Measurements from ENCODE around the gene RYR2. TPM values are rescaled to one million over a fixed set of nuclear protein-coding genes. Genes with fewer than 3 reads are reported as not detected.

Gene RYR2
- total RNA-seq, 2 experiments from 2014 or later: not detected

DNA sequence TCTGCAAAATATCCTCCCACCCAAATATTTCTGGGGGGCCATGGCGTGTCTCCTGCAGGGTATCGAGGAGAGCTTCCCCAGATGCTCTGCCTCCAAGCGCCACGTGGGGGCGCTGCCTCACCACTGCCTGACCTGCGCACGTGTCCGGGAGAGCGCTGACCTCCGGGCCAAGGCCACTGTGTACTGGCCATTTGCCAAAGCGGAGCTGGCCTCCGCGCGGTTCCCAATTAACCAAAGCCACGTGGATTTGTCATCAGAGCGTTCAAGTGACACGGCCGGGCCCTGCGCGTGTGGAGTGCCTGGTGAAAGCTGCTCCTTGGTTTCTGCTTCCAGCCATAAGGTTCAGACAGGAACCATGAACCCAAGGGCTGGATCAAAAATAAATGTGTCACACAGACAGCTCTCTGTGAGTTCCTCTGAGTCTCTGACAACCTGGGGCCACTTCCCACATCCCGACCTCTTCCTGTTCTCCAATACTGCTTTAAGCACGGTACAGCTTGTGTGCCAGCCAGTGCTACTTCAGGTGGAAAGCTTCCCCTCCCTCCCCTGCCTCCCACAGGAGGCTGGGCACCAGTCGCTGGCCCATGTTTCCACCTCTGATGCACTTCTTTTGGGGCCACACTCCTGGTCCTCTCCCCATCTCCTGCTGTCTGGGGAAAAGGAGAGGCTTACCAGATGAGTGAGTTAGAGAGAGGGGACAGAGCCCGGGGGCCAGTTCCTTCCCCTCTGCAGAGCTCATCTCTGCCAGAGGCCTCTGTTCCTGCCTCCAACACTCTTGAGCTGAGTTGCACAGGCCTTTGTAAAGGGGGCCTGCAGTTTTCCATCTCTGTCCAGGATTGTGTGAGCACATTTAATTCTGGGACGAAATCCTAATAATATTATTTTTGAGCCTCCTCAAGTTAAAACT, 822.6 kb downstream of the RYR2 start:
- H3K27me3 Mint-ChIP-seq: no peaks in the 10 kb centered on the region
- H3K9me3 Mint-ChIP-seq: no peaks in the 10 kb centered on the region
- H3K36me3 Mint-ChIP-seq (ENCODE audit: low read depth): no peaks in the 10 kb centered on the region
- H3K4me1 Mint-ChIP-seq: peaks cover 3% of the 10 kb centered on the region
- H3K4me3 Mint-ChIP-seq: no peak overlapping the region
- POLR2A ChIA-PET: no interaction called here
- CTCF ChIA-PET: interaction anchor here (1.2 kb wide), 1 partner anchor 26 kb away, joined by 3 read pairs; no protein-coding TSS in a partner anchor
- no peak for DNase-seq
- H3K27ac Mint-ChIP-seq: no peak overlapping the region

DNA sequence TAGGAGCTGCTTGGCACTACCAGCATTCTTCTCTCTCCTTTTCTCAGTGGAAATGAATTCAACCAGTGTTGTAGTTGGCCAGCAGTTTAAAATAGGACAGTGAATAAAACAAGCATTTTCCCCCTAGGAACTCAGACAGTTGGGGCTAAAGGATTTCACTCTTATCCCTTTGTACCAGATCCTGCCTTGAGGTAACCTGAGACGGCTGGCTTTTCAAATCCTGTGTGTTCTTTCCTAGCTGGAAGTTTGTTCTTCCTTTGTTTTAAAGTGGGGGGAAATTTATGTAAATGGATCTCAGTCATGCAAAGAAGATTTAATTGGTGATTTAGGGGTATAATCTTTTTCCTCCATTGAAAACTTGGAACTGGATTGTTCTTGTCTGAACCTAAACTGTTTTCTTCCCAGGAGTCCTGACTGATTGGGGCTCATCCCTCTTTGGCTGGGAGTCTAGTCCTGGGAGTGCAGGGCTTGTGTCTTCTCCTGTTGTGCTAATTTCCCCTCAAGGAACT, 825.5 kb downstream of the RYR2 start:
- Mint-ChIP-seq H3K4me3 (no peak overlapping the region), H3K36me3 (ENCODE audit: low read depth) (no peaks in the 10 kb centered on the region), H3K4me1 (peaks cover 3% of the 10 kb centered on the region), H3K27me3 (no peaks in the 10 kb centered on the region), H3K27ac (no peak overlapping the region), H3K9me3 (no peaks in the 10 kb centered on the region)
- POLR2A ChIA-PET: no interaction called here
- DNase-seq: no peak
- CTCF ChIA-PET: no interaction called here

- Mint-ChIP-seq H3K4me1 (peaks cover 3% of the 10 kb centered on the region), H3K27me3 (no peaks in the 10 kb centered on the region), H3K36me3 (ENCODE audit: low read depth) (no peaks in the 10 kb centered on the region), H3K27ac (no peak overlapping the region), H3K9me3 (no peaks in the 10 kb centered on the region), H3K4me3 (no peak overlapping the region)
- ChIA-PET POLR2A (no interaction called here), CTCF (no interaction called here)
- DNase-seq: no peak
Measured at GRCh38 chr1:237868817-237869600, 827.0 kb downstream of the RYR2 start.

GRCh38 chr1:237873487-237874211, 831.7 kb downstream of the RYR2 start:
- Mint-ChIP-seq H3K27ac (no peak overlapping the region), H3K36me3 (ENCODE audit: low read depth) (no peaks in the 10 kb centered on the region), H3K9me3 (no peaks in the 10 kb centered on the region), H3K27me3 (no peaks in the 10 kb centered on the region), H3K4me3 (no peak overlapping the region), H3K4me1 (no peaks in the 10 kb centered on the region)
- ChIA-PET POLR2A (no interaction called here), CTCF (no interaction called here)
- DNase-seq: no peak

DNA sequence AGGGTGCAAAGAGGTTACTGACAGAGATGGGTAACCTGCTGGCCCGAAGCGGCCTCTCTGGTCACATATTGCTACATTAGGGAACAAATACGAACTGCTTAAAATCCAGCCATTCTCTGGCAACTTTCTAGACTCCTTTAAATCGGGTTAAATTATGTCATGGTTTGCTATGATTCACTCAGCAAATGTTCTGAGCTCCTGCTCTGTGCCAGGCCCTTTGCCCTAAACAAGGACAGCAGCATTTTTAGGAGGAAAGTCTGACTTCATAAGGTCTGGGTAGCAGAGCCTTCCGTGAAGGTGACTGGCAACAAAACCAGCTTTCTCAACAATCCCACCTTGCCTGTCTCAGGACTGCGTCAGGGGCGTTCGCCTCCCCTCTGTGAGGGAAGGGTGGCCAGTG, 833.3 kb downstream of the RYR2 start:
- ChIA-PET CTCF (no interaction called here), POLR2A (no interaction called here)
- H3K4me3 Mint-ChIP-seq: no peak overlapping the region
- no peak overlapping the region for H3K27ac Mint-ChIP-seq
- H3K36me3 Mint-ChIP-seq (ENCODE audit: low read depth): no peaks in the 10 kb centered on the region
- no peak for DNase-seq
- no peaks in the 10 kb centered on the region for H3K9me3 Mint-ChIP-seq
- no peaks in the 10 kb centered on the region for H3K4me1 Mint-ChIP-seq
- H3K27me3 Mint-ChIP-seq: no peaks in the 10 kb centered on the region

GRCh38 chr1:237877631-237878030, 835.6 kb downstream of the RYR2 start:
- H3K4me3 Mint-ChIP-seq: no peak overlapping the region
- POLR2A ChIA-PET: no interaction called here
- no peaks in the 10 kb centered on the region for H3K9me3 Mint-ChIP-seq
- no peak overlapping the region for H3K27ac Mint-ChIP-seq
- no peak for DNase-seq
- no peaks in the 10 kb centered on the region for H3K36me3 Mint-ChIP-seq (ENCODE audit: low read depth)
- no peaks in the 10 kb centered on the region for H3K4me1 Mint-ChIP-seq
- CTCF ChIA-PET: no interaction called here
- H3K27me3 Mint-ChIP-seq: no peaks in the 10 kb centered on the region

GRCh38 chr1:237878406-237878805, 836.4 kb downstream of the RYR2 start:
- Mint-ChIP-seq H3K9me3 (no peaks in the 10 kb centered on the region), H3K4me1 (no peaks in the 10 kb centered on the region), H3K4me3 (no peak overlapping the region), H3K27me3 (no peaks in the 10 kb centered on the region), H3K36me3 (ENCODE audit: low read depth) (no peaks in the 10 kb centered on the region), H3K27ac (no peak overlapping the region)
- CTCF ChIA-PET: no interaction called here
- POLR2A ChIA-PET: no interaction called here
- no peak for DNase-seq

GRCh38 chr1:237879195-237879594, 837.2 kb downstream of the RYR2 start:
- Mint-ChIP-seq H3K4me3 (no peak overlapping the region), H3K4me1 (no peaks in the 10 kb centered on the region), H3K27ac (no peak overlapping the region), H3K36me3 (ENCODE audit: low read depth) (no peaks in the 10 kb centered on the region), H3K9me3 (no peaks in the 10 kb centered on the region), H3K27me3 (no peaks in the 10 kb centered on the region)
- ChIA-PET POLR2A (no interaction called here), CTCF (no interaction called here)
- DNase-seq: no peak

Small RNAs within 50 kb of the gene (microRNA-seq; reads per million reads assigned to microRNA genes)
- gene MIR4428 (ENCODE audit: borderline microRNAs expressed, borderline replicate concordance): not detected

Other genes starting within 250 kb of the RYR2 start
- 10 to 100 TPM; 41.1 to 42.5 TPM for gene MTR, start 246.9 kb upstream of the RYR2 start, total RNA-seq
- gene MT1HL1, start 37.7 kb upstream of the RYR2 start, total RNA-seq: not detected

Data from activated CD4-positive, alpha-beta T cell treated with anti-CD3 and anti-CD28 coated beads, Interleukin-2, amount 10 ng/mL, durations not matched to agents 7 days and 5 days (primary cell).